SK-N-SH (cell line): Measurements from ENCODE around the gene AIFM3.

Source experiments
- CHD2 ChIP-seq: fragments of 150-350 bp; IDR thresholded peaks from 2 replicates; pipeline ENCODE4 v1.6.1; 2018; ENCODE audit warnings: low read length; ENCODE audit not compliant: partially characterized antibody
- CTCF ChIP-seq: fragments of 200-600 bp; sonication (generic); IDR thresholded peaks from 2 replicates; pipeline ENCODE4 v1.6.1; 2017; ENCODE audit warnings: antibody characterized with exemption, mild to moderate bottlenecking, moderate library complexity
- ELF1 ChIP-seq: IDR thresholded peaks from 2 replicates; pipeline ENCODE4 v1.4.0; 2012
- EP300 ChIP-seq, 2 experiments: IDR thresholded peaks; 2 replicates each; pipeline versions ENCODE4 v1.4.0 to v1.6.1; 2012; ENCODE audit warnings: borderline replicate concordance in 1 of 2, low read depth in 1 of 2, low read length in 1 of 2
- GABPA ChIP-seq: IDR thresholded peaks from 2 replicates; pipeline ENCODE4 v1.4.0; 2012; ENCODE audit warnings: low read depth, mild to moderate bottlenecking
- POLR2AphosphoS5 ChIP-seq: IDR thresholded peaks from 2 replicates; pipeline ENCODE4 v1.6.1; 2012; ENCODE audit warnings: low read depth, low read length
- REST ChIP-seq: IDR thresholded peaks from 2 replicates; pipeline ENCODE4 v1.6.1; 2012; ENCODE audit warnings: mild to moderate bottlenecking, low read depth, low read length, moderate library complexity
- RFX5 ChIP-seq: IDR thresholded peaks from 2 replicates; pipeline ENCODE4 v1.6.1; 2012; ENCODE audit warnings: mild to moderate bottlenecking, improper control_type of control experiment, low read length
- SMC3 ChIP-seq: IDR thresholded peaks from 2 replicates; pipeline ENCODE4 v1.6.1; 2012; ENCODE audit warnings: low read depth, low read length, improper control_type of control experiment
- TAF1 ChIP-seq: IDR thresholded peaks from 2 replicates; pipeline ENCODE4 v1.6.1; 2012; ENCODE audit warnings: low read depth, mild to moderate bottlenecking, low read length, moderate library complexity, borderline replicate concordance
- USF2 ChIP-seq: fragments of 150-350 bp; IDR thresholded peaks from 2 replicates; pipeline ENCODE4 v1.6.1; 2017; ENCODE audit warnings: antibody characterized with exemption, low read length, low read depth, borderline replicate concordance
- ZBTB33 ChIP-seq: IDR thresholded peaks from 2 replicates; pipeline ENCODE4 v1.4.0; 2012; ENCODE audit warnings: low read depth, borderline replicate concordance

- TF ChIP-seq POLR2AphosphoS5, result no peak
- no peak for TF ChIP-seq CTCF
- no peak for TF ChIP-seq GABPA
- TF ChIP-seq CHD2, result no peak
- no peak for TF ChIP-seq ZBTB33
- TF ChIP-seq USF2, result no peak
- TF ChIP-seq TAF1, result no peak
- TF ChIP-seq RFX5, result no peak
- no peak for TF ChIP-seq EP300 (IDR thresholded peaks at IDR 0.05; ENCODE audit: borderline replicate concordance in 1 of 2, low read depth in 1 of 2, low read length in 1 of 2)
- no peak for TF ChIP-seq SMC3
- TF ChIP-seq ELF1, result no peak
- TF ChIP-seq REST, result no peak
These were observed 23.4 kb downstream of the AIFM3 start for GRCh38 chr22:20990184-20991180.
